Activated naive CD4-positive, alpha-beta T cell treated with Interleukin-2 at 50 U/mL for 16 hours (primary cell): Measurements from ENCODE around the gene RRP8.

Experiments used
- DNase-seq: peaks from one replicate; pipeline ENCODE4 v3.0.0-alpha.2; 2020

The RRP8 gene

DNA sequence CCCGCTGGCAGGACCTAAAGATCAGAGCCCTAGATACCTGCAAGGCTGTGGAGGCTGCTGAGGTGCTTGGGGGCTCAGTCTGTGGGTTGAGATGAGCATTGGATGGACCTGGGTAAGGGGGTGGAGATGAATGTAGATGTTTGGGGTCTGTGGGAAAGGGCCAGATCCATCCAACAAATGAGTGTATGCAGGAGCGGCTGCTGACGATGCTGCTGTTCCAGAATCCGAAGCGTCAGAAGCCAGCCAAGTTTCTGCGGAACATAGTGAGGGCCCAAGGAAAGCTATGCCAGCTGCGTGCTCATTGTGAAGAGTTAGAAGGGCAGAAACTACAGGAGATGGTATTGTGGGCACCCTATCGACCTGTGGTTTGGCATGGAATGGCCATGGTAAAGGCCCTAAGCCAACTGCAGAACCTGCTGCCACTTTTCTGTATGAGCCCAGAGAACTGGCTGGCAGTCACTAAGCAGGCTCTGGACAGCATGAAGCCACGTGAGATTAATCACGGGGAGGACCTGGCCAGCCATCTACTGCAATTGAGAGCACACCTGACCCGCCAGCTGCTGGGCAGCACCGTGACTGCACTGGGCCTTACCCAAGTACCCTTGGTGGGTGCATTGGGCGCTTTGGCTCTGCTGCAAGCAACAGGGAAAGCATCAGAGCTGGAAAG lies 36.6 kb downstream of the RRP8 start:
- no peak for DNase-seq

DNA sequence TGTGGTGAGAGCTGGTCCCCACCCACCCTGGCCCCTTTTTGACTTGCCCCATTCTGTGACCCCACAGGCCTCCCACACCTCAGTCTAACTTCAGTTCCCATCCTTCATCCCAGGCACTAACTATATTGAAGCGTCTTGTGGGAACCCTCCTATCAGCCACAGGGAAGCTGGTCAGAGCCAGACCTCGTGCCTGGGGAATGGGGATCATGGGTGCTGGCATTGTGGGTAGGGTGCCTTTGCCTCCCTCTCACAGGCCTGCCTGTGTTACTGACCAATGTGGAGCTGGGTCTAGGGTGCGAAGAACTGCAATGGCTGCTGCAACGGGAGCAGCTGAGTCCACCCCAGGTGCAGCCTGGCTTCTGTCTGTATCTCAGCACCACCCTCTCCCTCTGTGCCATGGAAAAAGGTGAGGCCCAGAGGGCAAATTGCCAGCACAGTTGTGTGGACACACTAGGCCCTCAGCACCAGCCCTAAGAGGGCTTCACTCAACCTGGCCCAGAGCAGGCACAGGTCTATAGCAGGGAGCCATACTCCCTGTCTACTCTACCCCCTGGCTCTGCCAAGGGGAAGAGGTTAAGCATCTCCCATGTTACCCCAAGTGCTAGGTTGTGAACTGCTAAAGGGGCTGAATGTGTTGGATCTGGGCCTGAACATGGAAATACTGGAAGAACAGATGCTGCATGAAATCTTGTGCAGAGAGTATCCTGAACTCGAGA lies 37.3 kb downstream of the RRP8 start:
- DNase-seq, result no peak

DNA sequence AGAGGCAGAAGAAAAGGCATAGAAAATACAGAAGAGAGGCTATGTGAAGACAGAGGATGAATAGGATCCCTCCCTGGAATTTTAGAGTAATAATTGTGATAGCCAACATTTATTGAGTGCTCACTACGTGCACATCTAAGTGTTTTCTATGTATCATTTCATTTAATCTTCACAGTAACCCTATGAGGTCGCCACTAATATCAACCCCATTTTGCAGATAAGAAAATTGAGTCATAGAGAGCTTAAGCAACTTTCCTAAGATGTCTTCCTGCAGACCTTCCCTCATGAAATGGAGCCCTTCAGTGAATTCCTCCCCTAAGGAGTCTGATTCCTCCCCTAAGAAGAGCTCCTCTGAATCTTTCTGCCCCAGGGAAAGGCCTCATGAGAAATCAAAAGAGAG lies 38.1 kb downstream of the RRP8 start:
- DNase-seq, result no peak

DNA sequence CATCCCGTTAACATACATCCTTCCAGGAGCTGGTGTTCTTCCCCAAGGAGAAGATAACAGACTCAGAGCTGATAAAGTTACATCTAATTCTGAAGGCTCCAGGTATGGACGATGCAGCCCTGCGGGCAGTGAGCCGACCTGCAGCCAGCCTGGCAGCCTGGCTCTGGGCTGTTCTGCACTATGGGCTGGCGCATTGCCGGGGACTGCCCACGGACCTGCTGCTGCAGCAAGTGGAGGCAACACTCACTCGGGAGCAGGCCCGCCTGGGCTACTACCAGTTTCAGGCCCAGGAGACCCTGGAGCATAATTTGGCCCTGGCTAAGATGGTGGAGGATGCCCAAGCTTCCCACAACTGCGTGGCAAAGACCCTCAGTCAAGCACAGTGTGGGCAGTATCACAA lies 39.7 kb downstream of the RRP8 start:
- no peak for DNase-seq

DNA sequence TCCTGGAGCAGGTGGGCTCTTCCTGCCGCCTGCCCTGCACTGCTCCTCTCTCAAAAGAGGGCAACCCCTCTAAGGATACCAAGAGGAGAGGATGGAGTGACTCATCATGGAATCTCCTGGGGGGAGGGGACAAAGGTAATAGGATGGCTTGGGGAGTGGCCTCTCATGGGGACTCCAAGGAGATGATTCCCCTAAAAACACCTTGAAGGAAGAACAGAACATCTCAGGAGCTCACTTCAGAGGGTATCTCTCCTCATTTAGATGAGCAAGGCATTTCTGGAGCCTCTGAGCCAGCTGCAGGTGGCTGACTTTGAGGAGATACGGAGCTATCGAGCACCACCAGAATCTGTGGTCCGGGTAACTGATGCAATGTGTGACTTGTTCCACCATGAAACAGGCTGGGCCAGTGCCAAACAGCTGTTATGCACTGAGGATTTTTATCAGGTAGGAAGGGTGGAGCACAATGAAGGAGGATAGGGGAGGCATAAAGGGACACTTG lies 40.2 kb downstream of the RRP8 start:
- no peak for DNase-seq

DNA sequence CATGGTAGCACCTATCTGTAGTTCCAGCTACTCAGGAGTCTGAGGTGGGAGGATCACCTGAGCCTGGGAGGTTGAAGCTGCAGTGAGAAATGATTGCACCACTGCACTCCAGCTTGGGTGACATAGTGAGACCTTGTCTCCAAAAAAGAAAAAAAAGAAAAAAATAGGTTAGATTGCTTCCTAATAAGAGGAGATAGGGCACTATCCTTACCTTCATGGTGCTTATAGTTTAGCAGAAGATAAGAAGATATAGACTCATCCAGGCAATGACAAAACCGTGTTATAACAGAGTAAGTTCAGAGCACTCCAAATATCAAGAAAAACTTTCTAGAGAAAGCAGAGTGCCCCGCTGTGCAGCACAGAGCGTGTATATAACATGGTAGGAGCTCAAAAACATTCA lies 42.1 kb downstream of the RRP8 start:
- DNase-seq, result no peak

DNA sequence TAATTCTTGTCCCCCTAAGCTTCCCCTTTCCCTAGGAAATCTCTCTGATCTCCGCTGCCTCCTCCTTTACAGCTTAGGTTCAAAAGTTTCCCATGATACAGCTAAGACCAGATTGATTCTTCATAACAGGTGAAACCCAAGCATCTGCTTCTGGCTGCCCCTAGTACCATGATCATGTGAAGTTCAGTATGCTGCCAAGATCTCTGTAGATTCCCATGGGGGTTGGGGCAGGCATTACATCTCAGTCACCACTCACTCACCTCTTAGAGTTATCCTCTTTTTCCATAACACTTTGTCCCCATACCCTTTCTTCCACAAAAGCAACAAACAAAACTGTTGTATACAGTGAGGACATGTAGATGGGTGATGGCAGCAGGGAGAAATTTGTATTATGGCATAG lies 44.0 kb downstream of the RRP8 start:
- no peak for DNase-seq

DNA sequence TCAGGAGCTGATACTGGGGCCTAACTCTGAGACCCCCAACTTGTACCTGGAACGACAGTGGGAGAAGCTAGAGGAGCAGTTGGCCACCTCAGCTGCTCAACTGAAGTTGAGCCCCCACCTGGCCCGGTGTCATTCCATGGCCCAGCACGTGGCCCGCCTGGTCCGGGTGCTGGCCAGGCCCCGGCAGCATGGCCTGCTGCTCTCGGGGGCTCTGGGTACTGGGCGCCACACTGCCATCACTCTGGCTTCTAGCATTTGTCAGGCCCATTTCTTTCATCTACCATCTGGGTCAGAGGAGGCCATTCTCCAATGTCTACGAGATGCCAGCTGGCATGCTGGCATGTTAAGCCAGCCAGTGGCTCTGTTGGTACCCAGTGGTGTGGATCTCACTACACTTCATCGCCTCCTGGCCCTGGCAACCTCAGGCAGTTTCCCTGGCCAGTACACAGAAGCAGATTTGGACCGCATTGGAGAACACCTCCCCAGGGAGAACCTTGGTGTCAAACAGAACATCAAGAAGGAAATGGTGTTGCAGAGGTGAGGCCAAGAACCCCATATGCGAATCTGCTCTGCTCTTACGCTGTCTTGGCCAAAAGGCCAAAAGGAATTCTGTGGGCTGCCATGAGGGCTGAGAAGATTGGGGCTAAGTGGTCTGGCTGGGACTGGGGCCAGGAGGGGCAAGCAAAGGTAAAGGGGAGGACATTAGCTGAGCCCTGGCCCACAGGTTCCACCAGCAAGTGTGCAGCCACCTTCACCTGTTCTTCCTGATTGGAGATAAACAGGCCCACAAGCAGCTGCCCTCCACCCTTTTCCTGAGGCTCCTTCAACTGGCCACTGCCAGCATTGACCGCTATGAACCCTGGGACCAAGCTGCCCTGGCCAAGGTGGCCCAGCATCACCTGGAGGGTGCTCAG lies 45.4 kb downstream of the RRP8 start:
- no peak for DNase-seq

DNA sequence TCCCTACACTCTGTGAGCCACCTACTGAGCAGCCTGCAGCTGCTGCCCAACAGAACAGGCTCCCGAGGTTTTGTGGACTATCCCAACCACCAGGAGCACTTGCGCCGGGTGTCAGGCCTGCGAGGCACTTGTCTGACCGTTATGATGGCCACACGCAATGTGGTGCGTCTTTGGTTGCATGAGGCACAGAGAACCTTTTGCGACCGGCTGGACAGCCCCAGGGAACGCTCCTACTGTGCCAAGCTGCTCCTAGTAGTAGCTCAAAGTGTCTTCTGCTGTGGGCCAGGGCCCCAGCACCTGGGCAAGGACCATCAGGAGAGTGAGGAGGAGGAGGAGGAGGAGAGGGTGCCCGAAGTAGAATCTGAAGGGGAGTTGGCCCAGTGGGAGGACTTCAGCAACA lies 46.4 kb downstream of the RRP8 start:
- no peak for DNase-seq

DNA sequence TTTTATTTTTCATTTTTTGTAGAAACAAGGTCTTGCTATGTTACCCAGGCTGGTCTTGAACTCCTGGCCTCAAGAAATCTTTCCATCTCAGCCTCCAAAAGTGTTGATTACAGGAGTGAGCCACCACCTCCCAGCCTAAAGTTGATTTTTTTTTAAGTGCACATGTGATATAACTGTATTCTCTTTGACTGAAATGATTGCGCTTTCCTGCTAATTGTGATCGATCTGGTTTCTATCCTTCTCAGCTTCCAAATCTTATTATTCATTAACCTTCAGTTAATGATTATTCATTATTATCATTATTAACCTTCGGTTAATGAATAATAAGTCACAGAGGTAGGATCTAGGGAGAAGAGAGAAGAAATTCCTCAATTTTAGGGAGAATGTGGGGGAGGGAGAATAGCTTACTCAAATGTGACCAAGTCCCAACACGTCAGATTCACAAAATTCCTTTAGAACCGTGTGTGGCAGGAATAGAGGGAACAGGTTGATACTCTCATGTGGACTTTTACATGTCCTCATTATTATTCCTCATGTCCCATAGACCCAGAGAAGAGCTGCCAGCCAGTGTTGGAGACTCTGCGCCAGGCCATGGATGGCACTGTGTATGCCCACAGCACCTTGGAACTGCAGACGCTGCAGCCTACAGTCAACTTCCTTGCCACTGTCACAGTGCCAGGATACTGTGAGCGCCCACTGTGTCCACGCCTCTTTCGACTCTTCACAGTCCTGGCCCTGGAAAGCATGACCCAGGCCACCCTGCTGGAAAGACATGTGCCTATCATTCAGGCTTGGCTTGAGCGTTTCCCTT lies 47.1 kb downstream of the RRP8 start:
- no peak for DNase-seq

DNA sequence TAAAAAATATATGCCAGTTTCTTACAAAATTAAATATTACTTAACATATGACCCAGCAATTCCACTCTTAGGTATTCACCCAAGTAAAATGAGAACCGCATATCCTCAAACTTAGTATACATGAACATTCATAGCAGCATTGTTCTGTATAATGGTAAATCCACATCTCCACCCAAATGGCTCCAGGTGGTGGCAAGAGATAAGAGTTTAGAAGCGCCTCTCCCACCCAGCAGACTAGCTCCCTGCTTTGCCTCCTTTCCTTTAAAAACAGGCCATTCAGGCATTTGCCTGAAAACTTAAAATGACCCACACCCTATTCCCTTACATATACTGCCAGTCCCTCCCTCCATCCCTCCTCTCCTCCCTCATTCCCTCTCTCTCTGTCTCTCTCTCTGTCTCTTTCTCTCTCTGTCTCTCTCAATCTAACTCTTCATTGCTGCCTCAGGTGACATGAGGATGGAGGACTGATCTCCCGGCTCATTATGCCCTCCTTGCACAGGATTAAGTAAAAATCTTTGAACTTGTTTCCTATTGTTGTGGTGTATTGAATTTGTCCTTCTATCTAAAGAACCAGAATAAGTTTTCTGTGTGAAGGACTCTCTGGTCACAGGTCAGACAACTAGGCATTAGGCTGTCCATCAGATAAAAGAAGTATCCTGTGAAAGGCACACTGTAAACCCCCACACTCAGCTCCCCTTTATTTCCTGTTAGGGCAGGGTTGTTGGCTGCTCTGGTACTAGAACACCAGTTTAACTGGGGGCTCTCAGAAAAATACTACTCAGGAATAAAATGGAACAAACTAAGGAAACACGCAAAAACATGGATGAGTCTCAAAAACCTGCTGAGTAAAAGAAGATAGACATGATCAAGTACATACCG lies 48.3 kb downstream of the RRP8 start:
- DNase-seq, result no peak

DNA sequence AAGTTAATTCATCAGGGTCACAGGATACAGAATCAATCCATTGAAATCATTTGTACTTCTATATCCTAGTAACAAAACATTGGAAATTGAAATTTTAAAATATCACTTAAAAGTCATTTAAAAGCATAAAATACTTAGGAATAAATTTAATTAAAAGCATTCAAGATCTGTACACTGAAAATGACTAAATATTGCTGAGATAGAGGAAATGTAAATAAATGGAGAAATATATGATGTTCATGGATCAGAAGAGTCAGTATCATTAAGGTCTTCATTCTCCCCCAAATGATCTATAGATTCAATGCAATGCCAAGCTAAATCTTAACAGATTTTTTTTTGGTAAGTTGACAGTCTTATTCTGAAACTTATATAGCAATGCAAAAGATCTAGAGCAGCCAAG lies 49.8 kb downstream of the RRP8 start:
- no peak for DNase-seq

DNA sequence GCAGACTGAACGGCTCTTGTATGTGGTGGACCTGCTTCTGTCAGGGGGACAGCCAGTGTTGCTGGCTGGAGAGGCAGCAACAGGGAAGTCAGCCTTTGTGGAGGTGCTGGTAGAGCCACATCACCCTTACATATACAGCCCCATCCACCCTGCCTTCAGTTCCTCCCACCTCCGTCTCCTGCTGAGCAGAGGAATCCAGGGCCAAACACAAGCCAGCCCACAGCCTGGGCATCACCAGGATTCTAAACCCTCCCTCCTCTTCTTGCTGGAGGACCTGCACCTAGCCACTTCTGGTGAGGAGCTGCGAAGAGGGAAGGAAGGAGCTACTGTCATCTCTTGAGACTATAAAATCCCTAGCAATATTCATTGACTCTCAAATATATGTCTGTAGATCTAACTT lies 54.8 kb downstream of the RRP8 start:
- no peak for DNase-seq

DNA sequence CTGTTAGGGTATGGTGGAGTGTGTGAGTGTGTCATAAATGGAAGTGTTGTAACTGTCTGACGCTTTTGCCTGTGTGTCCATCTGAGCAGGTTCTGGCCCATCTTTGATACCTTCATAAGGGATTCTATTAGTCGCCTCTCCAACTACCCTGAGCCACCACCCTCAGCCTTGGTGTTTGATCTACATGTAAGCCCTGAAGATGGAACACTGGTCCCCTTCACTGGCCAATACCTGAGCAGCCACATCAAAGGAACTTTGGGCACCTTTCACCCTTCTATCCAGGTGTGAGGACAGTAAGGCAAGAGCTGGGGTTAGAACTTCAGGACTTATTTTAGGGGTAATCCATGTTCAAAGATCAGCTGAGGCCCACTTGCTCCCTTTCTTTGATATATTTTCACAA lies 55.3 kb downstream of the RRP8 start:
- no peak for DNase-seq

DNA sequence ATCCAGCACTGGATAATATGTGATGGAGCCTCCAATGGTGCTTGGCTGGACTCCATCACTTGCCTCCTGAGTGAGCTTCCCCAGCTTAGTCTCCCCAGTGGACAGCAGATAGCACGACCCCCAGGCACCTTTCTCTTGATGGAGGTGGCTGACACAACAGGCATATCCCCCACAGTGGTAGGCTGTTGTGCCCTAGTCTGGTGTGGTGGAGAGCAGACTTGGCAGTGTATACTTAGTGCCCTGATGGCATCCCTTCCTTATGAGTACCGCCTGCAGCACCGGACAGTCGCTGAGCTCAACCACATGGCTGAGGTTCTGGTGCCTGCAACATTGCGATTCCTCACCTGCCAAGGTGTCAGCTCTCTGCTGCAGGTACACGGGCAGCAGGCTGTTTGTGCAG lies 56.2 kb downstream of the RRP8 start:
- DNase-seq, result no peak

DNA sequence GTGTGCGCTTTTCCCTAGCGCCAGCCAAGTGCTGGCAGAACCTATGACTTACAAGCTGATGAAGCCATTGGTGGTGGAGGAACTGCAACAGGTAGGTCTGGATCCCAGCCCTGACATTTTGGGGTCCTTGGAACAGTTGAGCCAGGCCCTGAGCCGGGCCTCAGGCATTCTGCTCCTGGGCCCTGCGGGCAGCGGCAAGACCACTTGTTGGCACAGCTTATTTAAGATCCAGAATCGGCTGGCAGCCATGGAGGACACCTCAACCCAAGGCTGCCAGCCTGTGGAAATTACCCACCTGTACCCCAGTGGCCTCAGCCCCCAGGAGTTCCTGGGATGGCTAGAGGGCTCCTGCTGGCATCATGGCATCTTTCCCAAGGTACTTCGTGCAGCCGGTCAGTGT lies 56.7 kb downstream of the RRP8 start:
- DNase-seq, result no peak

DNA sequence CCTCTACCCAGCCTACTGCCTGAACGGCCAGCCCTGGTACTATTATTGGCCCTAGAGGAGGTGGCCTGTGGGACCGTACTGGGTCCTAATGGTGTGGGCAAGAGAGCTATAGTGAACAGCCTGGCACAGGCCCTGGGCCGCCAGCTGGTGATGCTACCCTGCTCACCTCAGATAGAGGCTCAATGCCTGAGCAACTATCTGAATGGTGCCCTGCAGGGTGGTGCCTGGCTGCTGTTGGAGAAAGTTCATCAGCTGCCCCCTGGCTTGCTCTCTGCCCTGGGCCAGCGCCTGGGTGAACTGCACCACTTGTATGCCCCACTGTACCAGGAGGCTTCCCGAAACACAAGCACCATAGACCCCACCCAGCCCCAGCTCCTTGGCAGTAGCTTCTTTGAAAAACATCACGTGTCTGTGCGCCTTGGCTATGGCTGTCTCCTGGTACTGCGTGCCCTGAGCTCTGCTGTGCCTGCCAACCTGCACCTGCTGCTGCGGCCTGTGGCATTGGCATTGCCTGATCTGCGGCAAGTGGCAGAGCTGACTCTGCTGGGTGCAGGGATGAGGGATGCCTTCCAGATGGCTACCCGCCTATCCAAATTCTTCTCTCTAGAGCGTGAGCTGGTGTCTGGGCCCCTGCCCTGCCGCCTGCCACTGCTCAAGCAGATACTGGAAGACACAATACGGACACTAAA lies 57.4 kb downstream of the RRP8 start:
- no peak for DNase-seq
